Measurements from ENCODE around the gene NAV3.
"Not testable (repeated sequence)": the region's sequence is repeated elsewhere in the genome, so short reads cannot be mapped to it uniquely, and the experiment has no call there.

The NAV3 gene

GRCh38 chr12:78057075-78057474, 226.4 kb downstream of the NAV3 start:
- DNase-seq: no peak

DNA sequence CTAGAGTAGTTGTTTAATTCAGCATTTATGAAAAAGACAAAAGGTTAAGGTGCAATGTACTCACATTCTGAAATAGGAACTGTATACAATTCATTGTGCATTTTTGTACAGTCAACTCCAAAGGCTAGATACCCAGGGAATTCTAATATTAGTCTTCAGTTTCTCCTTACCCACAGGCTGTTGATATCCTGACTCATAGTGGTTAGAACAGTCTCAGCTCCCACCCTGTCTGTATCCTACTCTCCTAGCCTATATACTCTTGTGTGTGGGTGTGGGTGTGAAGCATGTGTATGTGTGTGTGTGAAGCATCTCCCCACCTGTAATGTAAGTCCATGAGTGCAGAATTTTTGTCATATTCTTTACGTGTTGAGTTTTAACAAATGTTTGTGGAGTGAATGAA, 229.5 kb downstream of the NAV3 start:
- no peak for DNase-seq

DNA sequence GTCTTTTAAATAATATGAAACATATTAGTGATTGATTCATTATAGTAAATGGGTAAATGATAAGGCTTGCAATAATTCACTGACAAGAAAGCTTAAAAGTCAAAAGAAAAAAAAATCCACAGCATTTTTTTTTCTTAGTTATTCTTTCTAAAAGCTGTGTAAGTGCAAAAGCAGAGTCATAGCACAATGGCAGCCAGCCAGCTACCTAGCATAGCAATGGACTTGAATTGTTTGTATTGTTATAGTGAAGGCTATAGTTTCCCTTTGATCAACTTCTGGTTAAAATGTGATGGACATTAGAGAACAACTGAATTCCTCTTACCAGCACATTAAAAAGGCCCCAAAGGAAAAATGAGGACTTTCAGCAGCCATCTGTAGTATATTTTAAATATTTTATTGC, 232.1 kb downstream of the NAV3 start:
- DNase-seq: no peak

DNA sequence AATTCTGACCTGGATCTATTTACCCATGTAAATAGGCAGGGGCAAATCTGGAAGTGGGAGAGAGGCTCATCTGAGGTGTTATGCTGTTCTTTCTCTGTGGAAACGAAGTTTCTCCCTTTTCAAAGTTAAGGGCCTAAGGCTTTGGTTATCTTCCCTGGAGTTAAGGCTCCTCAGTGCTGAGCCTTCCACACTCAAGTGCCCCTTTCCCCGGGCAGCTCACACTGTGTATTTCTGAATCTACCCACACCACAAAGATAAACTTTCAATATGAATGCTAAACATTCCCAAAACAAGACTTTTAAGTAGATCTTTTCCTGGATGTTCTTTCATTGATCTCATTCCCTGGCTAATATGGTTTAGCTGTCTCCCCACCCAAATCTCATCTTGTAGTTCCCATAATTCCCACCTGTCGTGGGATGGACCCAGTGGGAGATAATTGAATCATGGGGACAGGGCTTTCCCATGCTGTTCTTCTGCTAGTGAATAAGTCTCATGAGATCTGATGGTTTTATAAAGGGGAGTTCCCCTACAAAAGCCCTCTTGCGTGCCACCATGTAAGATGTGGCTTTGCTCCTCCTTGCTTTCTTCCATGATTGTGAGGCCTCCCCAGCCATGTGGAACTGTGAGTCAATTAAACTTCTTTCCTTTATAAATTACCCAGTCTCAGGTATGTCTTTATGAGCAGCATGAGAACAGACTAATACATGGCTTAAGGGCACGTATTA, 251.1 kb downstream of the NAV3 start:
- DNase-seq: no peak

DNA sequence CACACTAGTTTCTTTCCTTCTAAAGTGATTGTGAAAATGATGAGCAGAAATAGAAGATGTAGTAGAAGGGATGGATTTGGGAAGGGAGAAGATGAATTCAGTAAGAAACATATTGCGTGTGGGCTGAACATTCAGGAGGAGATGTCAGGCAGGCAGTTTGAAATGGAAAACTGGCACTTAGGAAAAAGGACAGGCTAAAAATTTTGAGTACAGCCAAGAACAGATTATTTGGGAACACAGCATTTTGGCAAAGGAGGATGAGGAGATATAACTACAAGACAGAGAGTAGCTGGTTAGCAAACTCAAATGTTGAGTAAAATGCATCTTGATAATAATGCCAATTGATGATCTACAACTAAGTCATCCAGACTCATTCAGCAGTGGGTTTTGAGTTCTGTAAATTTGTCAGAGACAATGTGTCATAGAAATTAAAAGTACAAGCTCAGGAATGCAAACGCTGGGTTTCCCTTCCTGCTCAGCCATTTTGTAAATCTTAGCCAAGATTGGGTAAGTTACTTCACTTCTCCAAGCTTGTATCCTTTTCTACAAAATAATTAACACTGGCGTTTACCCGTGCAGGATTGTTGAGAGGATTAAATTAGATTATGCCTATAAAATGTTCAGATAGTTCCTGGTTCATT, 255.0 kb downstream of the NAV3 start:
- DNase-seq: no peak

DNA sequence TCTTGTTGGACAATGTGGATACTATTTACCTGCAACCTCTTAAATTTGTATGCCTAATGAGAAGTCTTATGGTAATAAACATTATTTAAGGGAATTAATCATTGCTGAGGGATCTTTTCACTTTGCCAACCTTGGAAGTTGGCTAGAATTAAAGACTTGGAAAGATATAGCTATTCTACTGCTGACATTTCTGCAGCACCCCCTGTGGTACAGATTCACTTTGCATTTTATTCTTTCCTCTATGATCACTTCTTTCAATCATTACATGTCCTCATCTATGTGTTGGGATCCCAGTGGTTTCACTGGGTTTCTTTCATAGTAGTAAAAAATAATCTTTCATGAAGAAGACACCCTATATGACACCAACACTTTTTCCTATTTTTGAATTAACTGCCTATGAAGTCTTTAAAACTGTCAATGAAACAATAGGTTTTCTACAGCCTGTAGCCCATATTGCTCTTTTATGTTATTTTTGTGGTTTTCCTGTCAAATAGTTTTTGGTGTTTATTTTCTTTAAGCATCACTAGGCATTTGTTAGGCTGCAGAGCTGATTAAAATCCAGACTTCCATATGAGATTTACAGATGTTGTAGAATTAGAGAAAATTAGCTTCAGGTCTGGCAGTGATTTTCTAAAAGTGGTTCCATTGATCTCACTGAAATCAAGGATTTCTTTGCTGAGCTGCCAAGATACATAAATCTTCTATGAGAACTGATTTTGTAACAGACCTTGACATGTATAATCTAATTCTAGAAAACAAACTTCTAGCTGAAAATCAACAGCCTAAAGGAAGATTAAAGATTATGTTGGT, 256.1 kb downstream of the NAV3 start:
- DNase-seq: no peak

DNA sequence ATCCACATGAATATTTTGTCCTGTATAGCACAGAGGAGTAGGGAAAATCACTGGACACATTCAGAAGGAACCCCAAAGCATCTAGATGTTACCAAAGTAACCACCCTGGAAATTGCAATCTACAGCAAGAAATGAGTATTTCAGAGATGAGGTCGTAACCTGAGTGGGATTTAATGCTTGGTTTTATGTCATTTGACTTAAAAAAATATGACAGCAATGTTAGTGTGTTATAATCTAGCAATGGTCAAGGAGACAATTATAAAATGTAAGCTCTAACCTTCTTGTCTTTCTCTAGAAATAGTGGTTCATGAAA, 256.6 kb downstream of the NAV3 start:
- DNase-seq: no peak

DNA sequence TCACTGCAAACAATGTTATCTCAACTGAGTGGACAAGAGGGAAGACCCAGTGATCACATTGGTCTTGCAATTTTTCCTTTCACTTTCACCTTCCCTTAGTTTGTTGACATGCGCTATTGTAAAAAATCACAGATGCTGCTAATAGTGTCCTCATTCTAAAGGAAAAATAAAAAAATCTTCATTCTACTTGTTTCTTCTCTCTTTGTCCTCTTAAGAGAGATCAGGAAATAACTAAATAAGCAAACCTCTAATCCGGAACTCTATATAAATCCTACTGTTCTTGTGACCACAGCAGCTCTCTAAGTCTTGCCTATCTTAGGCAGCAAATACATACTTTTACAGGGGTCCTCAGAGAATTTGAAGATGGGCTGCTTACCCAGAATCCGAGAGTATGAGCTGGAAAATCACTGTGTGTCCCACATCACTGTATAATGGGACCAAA, 257.7 kb downstream of the NAV3 start:
- no peak for DNase-seq

GRCh38 chr12:78090266-78090665, 259.6 kb downstream of the NAV3 start:
- DNase-seq: no peak

DNA sequence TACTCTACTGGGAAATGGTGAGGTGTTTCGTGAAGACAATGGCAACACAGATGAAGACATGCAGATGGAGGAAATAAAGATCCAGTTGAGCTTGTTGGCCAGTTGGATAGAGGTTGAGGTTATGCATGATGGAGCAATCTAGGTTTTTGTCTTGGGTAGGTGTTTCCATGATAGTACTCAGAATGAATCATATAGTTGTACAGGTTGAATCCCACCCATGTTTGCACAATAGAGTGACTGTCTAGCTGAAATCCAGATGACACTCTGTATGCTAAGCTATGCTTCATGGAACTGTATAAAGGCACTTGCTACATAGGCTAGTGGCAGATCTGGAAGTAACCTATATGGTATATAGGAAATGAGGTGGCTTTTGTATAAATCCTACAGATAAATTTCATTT, 264.9 kb downstream of the NAV3 start:
- no peak for DNase-seq

- DNase-seq: no peak
These were observed 266.4 kb downstream of the NAV3 start for GRCh38 chr12:78096909-78097597.

DNA sequence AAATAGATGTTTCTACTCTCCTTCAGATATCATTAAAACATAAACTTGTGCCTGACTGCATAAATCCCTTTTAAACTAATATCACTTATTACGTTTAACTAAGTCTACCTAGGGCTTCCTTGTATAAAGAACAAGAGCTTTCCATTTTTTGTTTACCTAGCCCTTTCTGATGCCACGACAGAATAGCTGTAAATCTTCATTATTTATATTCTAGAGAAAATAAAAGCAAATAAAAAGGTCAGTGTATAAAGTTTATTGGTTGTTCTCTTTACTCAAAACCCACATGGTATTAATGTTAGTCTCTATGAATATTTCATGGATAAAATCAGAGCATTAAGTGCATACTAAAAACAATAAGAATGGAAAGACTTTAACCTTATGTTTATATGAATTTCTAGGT, 269.1 kb downstream of the NAV3 start:
- DNase-seq: no peak

DNA sequence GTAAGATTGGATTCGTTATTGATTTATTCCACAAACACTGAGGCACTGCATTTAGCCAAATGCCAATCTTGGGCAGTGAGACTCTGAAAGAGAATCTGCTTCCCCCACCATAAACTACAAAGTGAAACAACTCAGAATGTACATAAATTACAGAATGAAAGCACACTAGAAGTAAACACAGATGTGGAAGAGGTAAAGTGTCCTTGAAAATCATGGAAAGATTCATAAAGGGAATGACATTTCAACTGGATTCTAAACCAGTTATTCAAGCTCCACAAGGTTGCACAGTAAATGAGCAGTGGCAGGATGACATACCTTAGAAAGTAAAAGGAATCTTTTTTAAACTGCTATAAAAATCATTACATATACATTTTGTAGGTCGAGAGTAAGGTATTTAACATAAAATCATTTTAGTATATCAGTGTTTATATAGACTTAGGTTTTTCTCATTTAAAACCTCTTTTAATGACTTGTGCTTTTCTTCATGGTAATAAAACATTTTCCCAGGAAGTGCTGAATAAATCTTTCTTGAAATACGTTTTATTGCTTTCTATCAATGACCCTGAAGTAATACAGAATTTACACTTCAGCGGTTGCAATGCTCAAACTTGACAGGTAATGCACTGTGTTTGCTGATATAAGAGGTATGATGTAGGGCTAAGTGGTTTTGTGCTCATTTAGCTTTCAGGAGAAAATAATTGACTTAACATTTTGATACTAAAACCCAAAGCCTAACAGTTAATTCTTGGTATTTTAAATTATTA, 270.6 kb downstream of the NAV3 start:
- DNase-seq: no peak

DNA sequence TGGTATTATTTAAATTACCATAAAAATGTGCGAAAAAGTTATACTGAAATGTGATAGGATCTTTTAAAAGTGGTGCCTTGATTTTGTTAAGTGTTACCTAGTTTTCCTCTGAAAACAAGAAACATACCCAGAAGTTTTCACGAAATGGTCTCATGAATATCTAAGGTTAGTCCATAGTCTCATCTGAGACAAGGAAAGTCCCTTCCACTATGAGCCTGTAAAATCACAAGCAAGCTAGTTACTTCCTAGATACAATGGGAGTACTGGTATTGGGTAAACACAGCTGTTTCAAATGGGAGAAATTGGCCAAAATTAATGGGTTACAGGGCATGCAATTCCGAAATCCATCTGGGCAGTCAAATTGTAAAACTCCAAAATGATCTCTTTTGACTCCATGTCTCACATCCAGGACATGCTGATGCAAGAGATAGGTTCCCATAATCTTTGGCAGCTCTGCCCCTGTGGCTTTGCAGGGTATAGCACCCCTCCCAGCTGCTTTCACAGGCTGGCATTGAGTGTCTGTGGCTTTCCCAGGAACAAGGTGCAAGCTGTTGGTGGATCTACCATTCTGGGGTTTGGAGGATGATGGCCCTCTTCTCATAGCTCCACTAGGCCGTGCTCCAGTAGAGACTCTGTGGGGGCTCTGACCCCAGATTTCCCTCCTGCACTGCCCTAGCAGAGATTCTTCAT, 271.4 kb downstream of the NAV3 start:
- DNase-seq: no peak

GRCh38 chr12:78102801-78103200, 272.1 kb downstream of the NAV3 start:
- not testable (repeated sequence) for DNase-seq

- no peak for DNase-seq
These were observed 285.2 kb downstream of the NAV3 start for GRCh38 chr12:78115889-78116288.

DNA sequence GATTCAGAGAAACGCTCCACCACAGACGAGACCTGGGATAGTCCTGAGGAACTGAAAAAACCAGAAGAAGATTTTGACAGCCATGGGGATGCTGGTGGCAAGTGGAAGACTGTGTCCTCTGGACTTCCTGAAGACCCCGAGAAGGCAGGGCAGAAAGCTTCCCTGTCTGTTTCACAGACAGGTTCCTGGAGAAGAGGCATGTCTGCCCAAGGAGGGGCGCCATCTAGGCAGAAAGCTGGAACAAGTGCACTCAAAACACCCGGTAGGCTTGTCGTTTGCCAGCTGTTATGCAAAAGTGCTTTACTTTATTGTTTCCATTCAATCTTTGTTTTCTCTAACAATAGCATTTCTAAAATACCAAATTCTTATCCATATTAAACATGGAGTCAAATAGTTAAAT, 287.3 kb downstream of the NAV3 start:
- no peak for DNase-seq

- DNase-seq: no peak
These were observed 287.8 kb downstream of the NAV3 start for GRCh38 chr12:78118486-78118885.

DNA sequence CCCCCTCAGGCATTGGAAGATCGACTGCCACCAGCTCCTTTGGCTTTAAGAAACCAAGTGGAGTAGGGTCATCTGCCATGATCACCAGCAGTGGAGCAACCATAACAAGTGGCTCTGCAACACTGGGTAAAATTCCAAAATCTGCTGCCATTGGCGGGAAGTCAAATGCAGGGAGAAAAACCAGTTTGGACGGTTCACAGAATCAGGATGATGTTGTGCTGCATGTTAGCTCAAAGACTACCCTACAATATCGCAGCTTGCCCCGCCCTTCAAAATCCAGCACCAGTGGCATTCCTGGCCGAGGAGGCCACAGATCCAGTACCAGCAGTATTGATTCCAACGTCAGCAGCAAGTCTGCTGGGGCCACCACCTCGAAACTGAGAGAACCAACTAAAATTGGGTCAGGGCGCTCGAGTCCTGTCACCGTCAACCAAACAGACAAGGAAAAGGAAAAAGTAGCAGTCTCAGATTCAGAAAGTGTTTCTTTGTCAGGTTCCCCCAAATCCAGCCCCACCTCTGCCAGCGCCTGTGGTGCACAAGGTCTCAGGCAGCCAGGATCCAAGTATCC, 288.7 kb downstream of the NAV3 start:
- no peak for DNase-seq

DNA sequence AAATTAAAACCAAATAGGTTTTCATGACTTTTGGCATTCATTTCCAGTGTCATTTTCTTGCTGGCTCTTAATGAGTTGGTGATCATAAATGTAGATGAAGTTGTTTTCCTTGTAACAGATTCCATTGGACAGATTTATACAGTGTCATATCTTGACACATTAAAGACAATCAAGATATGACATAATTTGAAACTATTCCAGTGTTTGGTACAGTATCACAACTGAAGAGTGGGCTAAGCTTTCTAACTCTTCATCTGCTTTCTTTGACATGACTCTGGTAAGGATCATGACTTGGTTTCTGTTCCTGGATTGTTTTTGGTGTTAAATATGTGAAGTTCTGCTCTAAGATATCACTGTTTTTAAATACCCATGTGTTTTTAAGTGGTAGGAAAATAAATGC, 289.6 kb downstream of the NAV3 start:
- DNase-seq: no peak

- no peak for DNase-seq
These were observed 290.3 kb downstream of the NAV3 start for GRCh38 chr12:78120866-78121560.
